ENCODE results near the gene CCL3. TPM values are rescaled to one million over a fixed set of nuclear protein-coding genes. Genes with fewer than 3 reads are reported as not detected.
"Not testable (repeated sequence)": the region's sequence is repeated elsewhere in the genome, so short reads cannot be mapped to it uniquely, and the experiment has no call there.

Gene CCL3
- total RNA-seq, 1 experiment from 2014 or later, result not detected

DNA sequence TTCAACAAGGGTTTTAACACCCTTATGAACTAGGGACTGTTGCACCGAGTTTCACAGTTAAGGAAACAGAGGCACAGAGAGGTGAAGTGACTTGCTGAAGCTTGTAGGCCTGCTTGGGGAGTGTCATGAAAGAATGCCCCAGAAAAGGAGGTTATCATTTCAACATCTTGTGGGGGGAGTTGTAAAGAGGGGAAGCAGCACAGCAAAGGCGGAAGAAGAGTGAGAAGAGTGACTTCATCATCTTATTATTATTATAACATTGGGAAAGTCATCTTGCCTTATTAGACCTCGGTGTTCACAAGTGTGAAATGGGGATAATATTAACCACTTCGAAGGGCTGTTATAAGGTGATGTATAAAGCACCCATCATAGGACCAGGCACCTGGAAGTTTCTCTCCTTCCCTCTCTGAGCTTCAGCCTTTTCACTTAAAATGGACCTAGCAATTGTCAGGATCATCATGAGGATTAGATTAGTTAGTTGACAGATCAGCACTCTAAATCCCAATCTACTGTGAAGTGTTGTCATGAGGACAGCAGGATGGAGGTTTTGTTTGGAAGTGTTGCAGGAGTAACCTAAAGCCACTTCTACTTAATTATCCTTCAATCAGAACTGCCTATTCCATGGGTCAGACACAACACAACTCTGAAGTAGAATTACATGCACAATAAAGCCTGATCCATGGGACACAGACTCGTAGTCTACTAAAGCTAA, 16.0 kb upstream of the CCL3 start:
- Mint-ChIP-seq H3K4me1 (ENCODE audit: low read depth, unreplicated experiment) (no peaks in the 10 kb centered on the region), H3K4me3 (ENCODE audit: low read depth, unreplicated experiment) (no peak overlapping the region), H3K27me3 (ENCODE audit: unreplicated experiment) (peaks cover 77% of the 10 kb centered on the region), H3K36me3 (ENCODE audit: insufficient read depth, unreplicated experiment) (no peaks in the 10 kb centered on the region), H3K27ac (ENCODE audit: unreplicated experiment) (no peak overlapping the region), H3K9me3 (ENCODE audit: low read depth, unreplicated experiment) (no peaks in the 10 kb centered on the region)
- intact Hi-C loops (cut with micrococcal nuclease; ENCODE audit: unreplicated experiment), result no loop called here
- CTCF ChIA-PET, result no interaction called here
- no peak for DNase-seq
- no peak for TF ChIP-seq CTCF (IDR thresholded peaks at IDR 0.05; ENCODE audit: unreplicated experiment)
- no TSS peak for BruUV-seq (replicated peaks)

DNA sequence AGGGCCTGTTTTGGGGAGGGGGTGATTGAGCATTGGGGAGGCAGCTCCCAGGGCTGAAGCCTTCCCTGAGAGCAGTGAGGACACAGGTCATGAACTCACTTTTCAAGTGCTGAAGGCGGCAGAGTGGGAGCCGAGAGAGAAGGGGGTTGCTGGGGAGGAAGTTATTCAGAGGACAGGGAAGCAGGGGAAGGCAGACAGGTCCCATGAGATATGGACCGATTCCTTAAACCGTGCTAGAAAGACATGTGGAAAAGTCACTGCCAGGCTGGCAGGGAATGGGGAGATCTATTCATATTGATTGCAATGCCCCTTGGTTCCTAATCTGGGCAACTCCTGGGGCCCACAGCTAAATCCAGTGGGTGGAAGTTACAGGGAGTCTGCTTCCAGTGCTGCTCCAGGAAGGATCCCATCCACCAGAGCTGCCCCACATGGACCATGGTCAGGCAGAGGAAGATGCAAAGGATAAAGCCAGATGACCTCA, 14.8 kb upstream of the CCL3 start:
- CTCF ChIA-PET, result no interaction called here
- Mint-ChIP-seq H3K4me3 (ENCODE audit: low read depth, unreplicated experiment) (no peak overlapping the region), H3K4me1 (ENCODE audit: low read depth, unreplicated experiment) (no peaks in the 10 kb centered on the region), H3K27me3 (ENCODE audit: unreplicated experiment) (peaks cover 82% of the 10 kb centered on the region), H3K36me3 (ENCODE audit: insufficient read depth, unreplicated experiment) (no peaks in the 10 kb centered on the region), H3K9me3 (ENCODE audit: low read depth, unreplicated experiment) (no peaks in the 10 kb centered on the region), H3K27ac (ENCODE audit: unreplicated experiment) (no peak overlapping the region)
- DNase-seq, result no peak
- intact Hi-C loops (cut with micrococcal nuclease; ENCODE audit: unreplicated experiment), result no loop called here
- TF ChIP-seq CTCF (IDR thresholded peaks at IDR 0.05; ENCODE audit: unreplicated experiment), result no peak
- no TSS peak for BruUV-seq (replicated peaks)

DNA sequence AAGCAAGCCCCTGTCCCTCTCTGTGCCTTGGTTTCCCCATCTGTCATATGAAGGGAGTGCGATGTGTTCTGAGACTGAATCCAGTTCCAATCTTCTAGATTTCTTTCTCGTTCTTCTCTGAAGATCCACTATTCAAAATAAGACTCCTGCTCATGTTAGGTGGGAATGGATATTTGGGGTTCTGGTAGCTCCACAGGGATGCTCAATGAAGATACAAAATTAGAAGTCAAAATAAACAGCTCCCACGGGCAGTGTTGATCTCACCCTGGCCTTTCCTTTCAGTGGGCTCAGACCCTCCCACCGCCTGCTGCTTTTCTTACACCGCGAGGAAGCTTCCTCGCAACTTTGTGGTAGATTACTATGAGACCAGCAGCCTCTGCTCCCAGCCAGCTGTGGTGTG, 14.3 kb upstream of the CCL3 start:
- H3K4me1 Mint-ChIP-seq (ENCODE audit: low read depth, unreplicated experiment); BruUV-seq (replicated peaks); CTCF ChIA-PET; H3K36me3 Mint-ChIP-seq (ENCODE audit: insufficient read depth, unreplicated experiment); H3K9me3 Mint-ChIP-seq (ENCODE audit: low read depth, unreplicated experiment); H3K4me3 Mint-ChIP-seq (ENCODE audit: low read depth, unreplicated experiment); H3K27ac Mint-ChIP-seq (ENCODE audit: unreplicated experiment); intact Hi-C loops (cut with micrococcal nuclease; ENCODE audit: unreplicated experiment); DNase-seq: not testable (repeated sequence)
- peaks cover 87% of the 10 kb centered on the region for H3K27me3 Mint-ChIP-seq (ENCODE audit: unreplicated experiment)

DNA sequence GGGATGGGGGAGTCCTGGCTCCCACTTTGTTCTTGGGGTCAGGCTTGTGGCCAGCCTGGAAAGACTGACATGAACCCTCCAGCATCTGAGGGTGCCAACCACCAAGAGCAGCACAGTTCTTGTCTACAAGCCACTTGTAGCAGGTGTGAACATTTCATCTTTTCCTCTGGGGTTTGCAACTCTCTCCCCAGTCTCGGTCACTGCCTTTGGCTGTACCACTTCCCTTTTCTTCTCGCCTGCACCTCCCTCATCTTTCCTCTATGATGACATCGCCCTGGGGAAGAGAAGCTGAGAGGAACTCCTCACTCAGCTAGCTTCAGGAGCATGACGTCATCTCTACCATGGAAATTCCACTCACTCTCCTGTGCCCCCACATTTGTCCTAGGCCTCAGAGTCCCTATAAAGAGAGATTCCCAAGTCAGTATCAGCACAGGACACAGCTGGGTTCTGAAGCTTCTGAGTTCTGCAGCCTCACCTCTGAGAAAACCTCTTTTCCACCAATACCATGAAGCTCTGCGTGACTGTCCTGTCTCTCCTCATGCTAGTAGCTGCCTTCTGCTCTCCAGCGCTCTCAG, 13.5 kb upstream of the CCL3 start, which contains the start of gene CCL4:
Gene CCL4, plus strand, starts transcription at position 427 of the 575 bp plus-strand sequence. Its CDS starts 79 bp downstream, at position 506.
- H3K27ac Mint-ChIP-seq (ENCODE audit: unreplicated experiment); H3K36me3 Mint-ChIP-seq (ENCODE audit: insufficient read depth, unreplicated experiment); BruUV-seq (replicated peaks); DNase-seq; H3K4me3 Mint-ChIP-seq (ENCODE audit: low read depth, unreplicated experiment); H3K9me3 Mint-ChIP-seq (ENCODE audit: low read depth, unreplicated experiment); intact Hi-C loops (cut with micrococcal nuclease; ENCODE audit: unreplicated experiment); H3K4me1 Mint-ChIP-seq (ENCODE audit: low read depth, unreplicated experiment): not testable (repeated sequence)
- CTCF ChIA-PET, result interaction anchor here (0.6 kb wide), 1 partner anchor 128 kb away, joined by 4 read pairs; no protein-coding TSS in a partner anchor
- peaks cover 87% of the 10 kb centered on the region for H3K27me3 Mint-ChIP-seq (ENCODE audit: unreplicated experiment)

DNA sequence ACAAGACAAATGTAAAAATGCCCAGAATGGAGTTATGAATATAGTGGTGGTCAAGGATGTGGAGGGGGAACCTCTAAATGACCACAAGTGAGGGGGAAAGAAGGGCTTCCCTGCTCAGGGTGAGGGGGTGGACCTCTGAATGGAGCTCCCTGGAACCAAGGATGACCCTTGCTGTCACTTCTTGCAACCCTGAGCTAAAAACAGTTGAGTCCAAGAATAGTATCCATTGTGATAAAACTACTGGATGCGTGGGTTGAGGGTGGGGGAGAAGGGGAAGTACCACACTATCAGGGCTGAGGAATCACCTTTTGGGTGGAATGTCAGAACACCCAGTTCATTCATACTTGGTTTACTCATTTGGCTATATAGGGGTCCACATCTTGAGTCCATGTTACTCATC, 9.1 kb upstream of the CCL3 start:
- H3K9me3 Mint-ChIP-seq (ENCODE audit: low read depth, unreplicated experiment); H3K4me3 Mint-ChIP-seq (ENCODE audit: low read depth, unreplicated experiment); BruUV-seq (replicated peaks); DNase-seq; H3K36me3 Mint-ChIP-seq (ENCODE audit: insufficient read depth, unreplicated experiment); intact Hi-C loops (cut with micrococcal nuclease; ENCODE audit: unreplicated experiment); CTCF ChIA-PET; H3K4me1 Mint-ChIP-seq (ENCODE audit: low read depth, unreplicated experiment); H3K27ac Mint-ChIP-seq (ENCODE audit: unreplicated experiment): not testable (repeated sequence)
- H3K27me3 Mint-ChIP-seq (ENCODE audit: unreplicated experiment), result peaks cover 74% of the 10 kb centered on the region
